ENCODE data around the gene BRAP.
"Not testable (repeated sequence)": the region's sequence is repeated elsewhere in the genome, so short reads cannot be mapped to it uniquely, and the experiment has no call there.

BRAP gene

DNA sequence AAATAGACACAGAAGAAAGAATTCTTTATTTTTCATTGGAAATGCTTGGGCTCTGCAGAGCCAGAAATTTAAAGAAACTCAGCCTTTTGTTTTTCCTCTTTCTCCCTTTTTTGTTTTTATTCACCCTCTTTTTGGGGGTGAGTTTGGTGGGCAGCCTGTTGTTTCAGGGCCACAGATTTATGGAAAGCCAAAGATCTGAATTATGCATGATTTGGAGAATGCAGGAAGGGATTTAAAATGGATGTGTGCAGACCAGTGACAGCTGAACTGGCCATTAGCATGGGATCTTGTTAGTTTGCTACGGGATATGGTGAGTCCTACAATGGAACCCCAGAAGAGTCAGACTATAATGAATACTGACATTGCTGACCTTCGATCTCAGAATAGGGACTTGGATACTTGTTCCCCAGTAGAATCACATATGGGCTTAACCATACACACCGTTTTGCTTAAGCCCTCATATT, 79.0 kb downstream of the BRAP start:
- no peak for DNase-seq

- DNase-seq = no peak
Observed at GRCh38 chr12:111605911-111606766, 79.6 kb downstream of the BRAP start.

DNA sequence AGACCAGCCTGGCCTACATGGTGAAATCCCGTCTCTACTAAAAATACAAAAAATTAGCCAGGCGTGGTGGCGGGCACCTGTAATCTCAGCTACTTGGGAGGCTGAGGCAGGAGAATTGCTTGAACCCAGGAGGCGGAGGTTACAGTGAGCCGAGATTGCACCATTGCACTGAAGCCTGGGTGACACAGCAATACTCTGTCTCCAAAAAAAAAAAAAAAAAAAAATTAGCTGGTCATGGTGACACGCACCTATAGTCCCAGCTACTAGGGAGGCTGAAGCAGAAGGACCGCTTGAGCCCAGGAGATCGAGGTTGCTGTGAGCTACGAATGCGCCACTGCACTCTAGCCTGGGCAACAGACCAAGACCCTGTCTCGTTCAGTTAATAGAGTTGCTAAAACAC, 82.9 kb downstream of the BRAP start:
- not testable (repeated sequence) for DNase-seq

DNA sequence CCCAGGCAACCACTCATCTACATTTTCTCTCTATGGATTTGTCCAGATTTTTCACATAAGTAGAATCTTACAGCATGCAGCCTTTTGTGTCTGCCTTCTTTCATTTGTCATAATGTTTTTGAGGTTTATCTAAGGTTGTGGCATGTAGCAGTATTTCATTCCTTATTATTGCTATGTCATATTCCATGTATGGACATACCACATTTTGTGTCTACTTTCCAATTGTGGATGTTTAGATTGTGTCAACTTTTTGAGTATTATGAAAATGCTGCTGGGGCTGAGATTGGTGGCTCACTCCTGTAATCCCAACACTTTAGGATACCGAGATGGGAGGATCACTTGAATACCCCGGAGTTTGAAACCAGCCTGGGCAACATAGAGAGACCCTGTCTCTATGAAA, 83.4 kb downstream of the BRAP start:
- DNase-seq = no peak

DNA sequence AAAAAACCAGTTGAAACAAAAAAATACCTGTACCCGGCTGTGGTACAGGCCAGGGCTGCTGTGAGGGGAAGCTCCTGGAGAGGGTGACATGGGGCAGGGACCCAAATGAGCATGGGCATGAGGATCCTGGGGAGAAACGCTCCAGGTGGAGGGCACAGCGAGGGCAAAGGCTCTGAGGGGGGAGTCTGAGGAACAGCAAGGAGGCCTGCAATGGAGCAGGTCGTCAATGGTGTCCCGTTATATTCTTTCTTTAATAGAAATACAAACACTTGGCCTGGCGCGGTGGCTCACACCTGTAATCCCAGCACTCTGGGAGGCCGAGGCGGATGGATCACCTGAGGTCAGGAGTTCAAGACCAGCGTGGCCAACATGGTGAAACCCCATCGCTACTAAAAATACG, 84.8 kb downstream of the BRAP start:
- not testable (repeated sequence) for DNase-seq

- DNase-seq = no peak
Observed at GRCh38 chr12:111600205-111600642, 85.5 kb downstream of the BRAP start.

- DNase-seq = peak; percentile 95
Observed at GRCh38 chr12:111599453-111600204, 86.1 kb downstream of the BRAP start.

GRCh38 chr12:111598637-111599452, 86.9 kb downstream of the BRAP start, which contains the start of gene ATXN2:
Gene ATXN2, minus strand, starts transcription at chr12:111599315. Its CDS starts 281 bp downstream, at chr12:111599034.
- peak; percentile 86 for DNase-seq

- DNase-seq = peak; percentile 73
Observed at GRCh38 chr12:111597831-111598636, 87.7 kb downstream of the BRAP start.

- DNase-seq = peak; percentile 52
Observed at GRCh38 chr12:111596985-111597830, 88.5 kb downstream of the BRAP start.

- DNase-seq = not testable (repeated sequence)
Observed at GRCh38 chr12:111595341-111595835, 90.4 kb downstream of the BRAP start.

Data from left hindlimb (tissue), 1 donor.